Kidney (tissue), 14 donors: ENCODE data around the gene PPIF. TPM values are rescaled to one million over a fixed set of nuclear protein-coding genes. Genes with fewer than 3 reads are reported as not detected.

Experiments
- DNase-seq, 5 donors: peaks; one replicate each; pipeline ENCODE4 v3.0.0-alpha.2; 2013 to 2020
- FAIRE-seq: peaks from 2 replicates; lab custom pipeline; 2012; peaks lifted over from hg19 to GRCh38; lab: Jason Lieb, UNC
- H3K27ac ChIP-seq, 2 donors: one replicate each; pipeline ENCODE4 v1.7.0; 2013; ENCODE audit warnings: low read depth in 2 of 2, low read length in 2 of 2, inconsistent platforms in 1 of 2
- H3K27me3 ChIP-seq: one replicate; pipeline ENCODE4 v1.7.1; 2013; ENCODE audit warnings: low read length, inconsistent platforms; ENCODE audit not compliant: control insufficient read depth, insufficient read depth
- H3K36me3 ChIP-seq, 3 donors: one replicate each; pipeline versions ENCODE4 v1.7.0 to v1.7.1; 2013; ENCODE audit warnings: low read length in 3 of 3, control low read depth in 1 of 3, inconsistent platforms in 1 of 3; ENCODE audit not compliant: insufficient read depth in 3 of 3, control insufficient read depth in 2 of 3
- H3K4me1 ChIP-seq, 3 donors: one replicate each; pipeline versions ENCODE4 v1.7.0 to v1.7.1; 2013; ENCODE audit warnings: low read length in 3 of 3, inconsistent platforms in 1 of 3, low read depth in 1 of 3; ENCODE audit not compliant: control insufficient read depth in 2 of 3, insufficient read depth in 2 of 3
- H3K4me3 ChIP-seq, 3 donors: one replicate each; pipeline versions ENCODE4 v1.7.0 to v1.8.1; 2013; ENCODE audit warnings: low read length in 3 of 3, control low read depth in 1 of 3, inconsistent platforms in 1 of 3
- H3K9ac ChIP-seq, 3 donors: one replicate each; pipeline versions ENCODE4 v1.7.0 to v1.7.1; 2013; ENCODE audit warnings: low read length in 3 of 3, control low read depth in 1 of 3, inconsistent platforms in 1 of 3
- H3K9me3 ChIP-seq, 3 donors: one replicate each; pipeline versions ENCODE4 v1.7.0 to v1.7.1; 2013; ENCODE audit warnings: low read length in 3 of 3, control low read depth in 1 of 3, inconsistent platforms in 1 of 3; ENCODE audit not compliant: control insufficient read depth in 2 of 3, insufficient read depth in 1 of 3
- intact Hi-C: fragments of 100-400 bp; cut with DNase I; formaldehyde crosslinking; loops from one replicate; pipeline ENCODE4 v1.11.1; 2022
- polyA plus RNA-seq: library from polyadenylated mRNA; stranded (reverse); fragments of 350-450 nt; fragmentation: Illumina TruSeq; extraction: RNeasy Lipid Tissue Mini Kit (QIAGEN cat#74804); gene quantifications from one replicate; pipeline ENCODE4 v1.2.3, GENCODE V29; 2014; ENCODE audit warnings: low read depth, low replicate concordance; ENCODE audit not compliant: insufficient read depth
- total RNA-seq: library from RNA; stranded (reverse); fragmentation: NEBNext Ultra II Directional; extraction: Animal tissue kit (Norgen Biotek cat#: 25700); gene quantifications from one replicate; pipeline ENCODE4 v1.2.1, GENCODE V29; 2021
- TF ChIP-seq, protein P1 (sequence below): IDR thresholded peaks from 3 replicates; pipeline ENCODE4 v1.5.1; 2012; ENCODE audit warnings: mild to moderate bottlenecking, moderate library complexity, borderline replicate concordance; ENCODE audit not compliant: insufficient read depth; ENCODE audit errors: extremely low read depth
- donor health status: control.
- donor health status: control.
- donor health status: control.
- donor health status: control.
- donor health status: control.
- donor health status: DM: yes; HTN: yes; CAD: no.
- donor health status: Normal renal cell carcinoma (clear cell type).

PPIF gene
- total and polyA plus RNA-seq, 2 donors from 2014 or later = 36.7 to 120 TPM

DNA sequence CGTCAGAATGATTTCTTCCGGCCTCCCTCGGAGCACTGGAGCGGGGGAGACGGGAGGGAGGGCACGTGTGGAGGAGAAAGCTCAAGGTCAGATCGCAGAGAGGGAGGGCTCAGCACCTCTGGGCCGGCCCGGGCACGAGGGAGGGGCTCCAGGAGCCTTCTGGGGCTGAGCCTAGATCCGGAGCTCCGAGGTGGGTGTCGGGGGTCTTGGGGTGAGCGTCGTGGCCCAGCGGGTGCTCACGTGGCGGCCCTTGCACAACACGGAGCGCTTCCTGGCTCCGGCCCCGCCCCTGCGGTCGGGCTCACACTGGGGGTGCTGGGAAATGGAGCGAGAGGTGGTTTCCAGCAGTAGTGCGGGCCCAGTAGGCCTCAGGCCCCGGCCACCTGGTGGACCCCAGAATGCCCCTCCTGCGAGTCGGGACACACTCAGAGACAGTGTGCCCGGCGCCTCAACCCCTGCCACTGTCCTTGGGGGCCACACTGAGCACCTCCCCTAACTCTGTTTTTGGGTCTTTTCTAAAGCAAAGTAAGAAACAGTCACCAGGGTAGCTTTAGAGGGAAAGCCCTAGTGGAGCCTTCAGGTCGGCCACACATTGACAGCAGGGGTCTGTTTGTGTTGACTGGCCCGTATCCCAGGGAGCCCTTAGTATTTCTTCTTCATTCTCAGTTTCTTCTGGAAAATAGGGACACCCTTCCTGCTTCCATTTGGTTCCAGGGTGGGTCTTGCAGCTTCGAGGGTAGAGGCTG lies 798 bp downstream of the PPIF start:
- TF ChIP-seq, protein P1, sequence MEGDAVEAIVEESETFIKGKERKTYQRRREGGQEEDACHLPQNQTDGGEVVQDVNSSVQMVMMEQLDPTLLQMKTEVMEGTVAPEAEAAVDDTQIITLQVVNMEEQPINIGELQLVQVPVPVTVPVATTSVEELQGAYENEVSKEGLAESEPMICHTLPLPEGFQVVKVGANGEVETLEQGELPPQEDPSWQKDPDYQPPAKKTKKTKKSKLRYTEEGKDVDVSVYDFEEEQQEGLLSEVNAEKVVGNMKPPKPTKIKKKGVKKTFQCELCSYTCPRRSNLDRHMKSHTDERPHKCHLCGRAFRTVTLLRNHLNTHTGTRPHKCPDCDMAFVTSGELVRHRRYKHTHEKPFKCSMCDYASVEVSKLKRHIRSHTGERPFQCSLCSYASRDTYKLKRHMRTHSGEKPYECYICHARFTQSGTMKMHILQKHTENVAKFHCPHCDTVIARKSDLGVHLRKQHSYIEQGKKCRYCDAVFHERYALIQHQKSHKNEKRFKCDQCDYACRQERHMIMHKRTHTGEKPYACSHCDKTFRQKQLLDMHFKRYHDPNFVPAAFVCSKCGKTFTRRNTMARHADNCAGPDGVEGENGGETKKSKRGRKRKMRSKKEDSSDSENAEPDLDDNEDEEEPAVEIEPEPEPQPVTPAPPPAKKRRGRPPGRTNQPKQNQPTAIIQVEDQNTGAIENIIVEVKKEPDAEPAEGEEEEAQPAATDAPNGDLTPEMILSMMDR = no peak
- no peak for FAIRE-seq
- no peaks in the 10 kb centered on the region for H3K27me3 ChIP-seq
- H3K27ac ChIP-seq = peak overlapping the region; percentile 80 to 85
- peak overlapping the region; percentile 54 to 78 (median 62) for H3K4me3 ChIP-seq
- H3K4me1 ChIP-seq = peaks cover 0 to 13% (median 5%) of the 10 kb centered on the region in 3 donors
- H3K36me3 ChIP-seq = peaks cover 2 to 31% (median 6%) of the 10 kb centered on the region in 3 donors
- no peaks in the 10 kb centered on the region for H3K9me3 ChIP-seq
- H3K9ac ChIP-seq = peak overlapping the region in 2 of 3 donors; percentile 57 to 92
- intact Hi-C loops = no loop called here
- DNase-seq = peak; percentile 44 to 90 (median 74)

DNA sequence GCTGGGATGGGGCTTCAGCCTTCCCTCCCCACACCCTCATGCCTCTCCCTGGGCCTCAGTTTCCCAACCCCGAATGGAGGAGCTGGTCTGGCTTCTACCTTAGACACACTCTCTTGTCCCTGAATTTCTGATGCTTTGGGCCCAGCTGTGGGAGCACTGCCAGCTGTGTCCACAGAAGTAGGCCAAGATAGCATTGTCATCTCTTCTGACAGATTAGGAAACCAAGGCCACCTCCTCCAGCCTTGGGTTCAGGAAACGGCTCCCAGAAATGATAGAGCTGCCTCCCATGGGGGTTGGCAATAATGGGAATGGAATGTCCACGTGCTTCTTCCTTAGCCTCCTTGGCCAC lies 1.3 kb downstream of the PPIF start:
- FAIRE-seq (no peak), DNase-seq (no peak)
- peaks cover 0 to 13% (median 5%) of the 10 kb centered on the region in 3 donors for H3K4me1 ChIP-seq
- TF ChIP-seq, protein P1 = no peak
- H3K27ac ChIP-seq = peak overlapping the region in 1 of 2 donors; percentile 12
- H3K9me3 ChIP-seq = no peaks in the 10 kb centered on the region
- peaks cover 2 to 36% (median 6%) of the 10 kb centered on the region in 3 donors for H3K36me3 ChIP-seq
- peak overlapping the region in 2 of 3 donors; percentile 57 to 92 for H3K9ac ChIP-seq
- intact Hi-C loops = no loop called here
- peak overlapping the region in 2 of 3 donors; percentile 54 to 78 for H3K4me3 ChIP-seq
- no peaks in the 10 kb centered on the region for H3K27me3 ChIP-seq

DNA sequence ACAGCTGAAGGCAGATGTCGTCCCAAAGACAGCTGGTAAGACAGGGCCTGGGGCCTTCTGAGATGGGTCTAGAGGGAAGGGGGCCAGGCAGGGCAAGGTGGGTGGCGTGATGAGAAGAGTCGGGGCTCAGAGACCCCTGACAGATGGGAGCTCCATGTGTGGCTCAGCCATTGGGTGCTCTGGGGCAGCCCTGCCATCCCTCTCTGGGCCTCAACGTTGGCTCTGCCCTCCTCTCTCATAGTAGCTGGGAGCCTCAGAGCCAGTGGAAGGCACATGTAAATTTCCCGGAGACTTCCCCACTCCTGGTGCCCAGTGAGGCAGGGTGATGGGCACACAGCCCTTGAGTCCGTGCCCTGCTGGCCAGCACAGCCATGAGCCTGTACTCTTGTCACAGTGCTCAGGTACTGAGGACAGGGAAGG lies 1.8 kb downstream of the PPIF start:
- Histone ChIP-seq H3K4me3 (peak overlapping the region in 1 of 3 donors; percentile 78), H3K36me3 (peaks cover 5 to 41% (median 10%) of the 10 kb centered on the region in 3 donors), H3K27me3 (no peaks in the 10 kb centered on the region), H3K9ac (peak overlapping the region in 1 of 3 donors; percentile 92), H3K9me3 (no peaks in the 10 kb centered on the region), H3K27ac (no peak overlapping the region), H3K4me1 (peaks cover 0 to 13% (median 5%) of the 10 kb centered on the region in 3 donors)
- DNase-seq = no peak
- no peak for FAIRE-seq
- intact Hi-C loops = no loop called here
- TF ChIP-seq, protein P1 = no peak
